ENCODE data around the gene CYP2W1. TPM values are rescaled to one million over a fixed set of nuclear protein-coding genes. Genes with fewer than 3 reads are reported as not detected.

The CYP2W1 gene
- total RNA-seq, 1 experiment from 2014 or later: not detected

DNA sequence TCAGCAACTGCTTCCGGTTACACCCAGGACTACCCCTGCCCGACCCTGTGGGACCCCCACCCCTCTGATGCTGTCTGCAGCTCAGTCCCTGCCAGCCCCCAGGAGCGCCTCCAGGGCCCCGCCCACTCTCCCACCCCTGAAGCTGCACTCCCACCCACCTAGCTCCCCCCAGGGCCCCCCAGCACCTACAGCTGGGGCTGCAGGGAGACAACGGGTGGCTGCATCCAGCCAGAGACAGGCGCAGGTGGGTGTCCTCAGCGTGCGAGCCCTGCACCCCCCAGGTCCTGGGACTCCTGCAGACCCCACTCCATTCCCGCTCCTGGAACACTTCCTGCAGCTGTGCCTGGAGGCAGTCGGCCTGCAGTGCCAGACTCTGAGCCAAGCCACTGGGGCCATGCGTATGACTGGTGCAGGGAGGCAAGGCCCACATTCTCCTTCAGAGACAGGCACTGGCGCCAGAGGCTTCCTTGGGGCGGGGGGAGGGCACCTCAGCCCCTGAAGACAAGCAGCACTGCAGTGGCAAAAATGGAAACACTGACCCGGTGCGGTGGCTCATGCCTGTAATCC, 6.1 kb downstream of the CYP2W1 start:
- no peaks in the 10 kb centered on the region for H3K27me3 ChIP-seq (ENCODE audit: low read length)
- no peak overlapping the region for H3K9ac ChIP-seq (ENCODE audit: low read length)
- H3K36me3 ChIP-seq (ENCODE audit: low read depth, low read length): no peaks in the 10 kb centered on the region
- no peak overlapping the region for H3K27ac ChIP-seq (ENCODE audit: low read length)
- no peak for DNase-seq
- ATAC-seq: no peak
- TF ChIP-seq EZH2phosphoT487 (IDR thresholded peaks at IDR 0.05; ENCODE audit: borderline replicate concordance, low read length): no peak
- no peak for TF ChIP-seq CTCF (conservative IDR thresholded peaks at IDR 0.05; ENCODE audit: low read depth, low read length)
- TF ChIP-seq EZH2 (IDR thresholded peaks at IDR 0.05; ENCODE audit: low read length, unreplicated experiment): no peak
- H3K4me1 ChIP-seq (ENCODE audit: insufficient read depth, low read length): no peaks in the 10 kb centered on the region
- H3K9me2 ChIP-seq (replicated peaks; ENCODE audit: low read length): no peaks in the 10 kb centered on the region
- H3F3A ChIP-seq (ENCODE audit: low read length, unreplicated experiment): no peaks in the 10 kb centered on the region
- H3K9me3 ChIP-seq (ENCODE audit: low read length): no peaks in the 10 kb centered on the region
- no peak overlapping the region for H2AFZ ChIP-seq (ENCODE audit: low read length)
- ChIA-PET POLR2A (ENCODE audit: unreplicated experiment) (no interaction called here), CTCF (no interaction called here)
- H4K20me1 ChIP-seq (ENCODE audit: low read length): no peaks in the 10 kb centered on the region
- H3K4me3 ChIP-seq (ENCODE audit: low read length): no peak overlapping the region
- no TSS peak for BruUV-seq (replicated peaks)
- intact Hi-C loops (cut with micrococcal nuclease): no loop called here
- no peaks in the 10 kb centered on the region for H3K79me2 ChIP-seq (ENCODE audit: low read length)
- H3K4me2 ChIP-seq (ENCODE audit: low read length): no peak overlapping the region

GRCh38 chr7:990352-990932, 7.5 kb downstream of the CYP2W1 start:
- intact Hi-C loops (cut with micrococcal nuclease): loop anchor here (5.0 kb wide), 1 partner anchor 52 kb away; the partner anchor contains the start of gene GPR146
- Histone ChIP-seq H3K4me3 (ENCODE audit: low read length) (no peak overlapping the region), H3K4me1 (ENCODE audit: insufficient read depth, low read length) (no peaks in the 10 kb centered on the region), H3K9ac (ENCODE audit: low read length) (no peak overlapping the region), H3K79me2 (ENCODE audit: low read length) (no peaks in the 10 kb centered on the region), H3K27me3 (ENCODE audit: low read length) (no peaks in the 10 kb centered on the region), H3K36me3 (ENCODE audit: low read depth, low read length) (no peaks in the 10 kb centered on the region), H2AFZ (ENCODE audit: low read length) (no peak overlapping the region), H3K9me3 (ENCODE audit: low read length) (no peaks in the 10 kb centered on the region), H3F3A (ENCODE audit: low read length, unreplicated experiment) (no peaks in the 10 kb centered on the region), H3K27ac (ENCODE audit: low read length) (no peak overlapping the region), H3K9me2 (replicated peaks; ENCODE audit: low read length) (no peaks in the 10 kb centered on the region), H3K4me2 (ENCODE audit: low read length) (no peak overlapping the region), H4K20me1 (ENCODE audit: low read length) (no peaks in the 10 kb centered on the region)
- POLR2A ChIA-PET (ENCODE audit: unreplicated experiment): no interaction called here
- CTCF ChIA-PET: no interaction called here
- no TSS peak for BruUV-seq (replicated peaks)
- ATAC-seq (no peak), DNase-seq (no peak)
- TF ChIP-seq CTCF (conservative IDR thresholded peaks at IDR 0.05; ENCODE audit: low read depth, low read length): no peak
- TF ChIP-seq EZH2 (IDR thresholded peaks at IDR 0.05; ENCODE audit: low read length, unreplicated experiment): no peak

DNA sequence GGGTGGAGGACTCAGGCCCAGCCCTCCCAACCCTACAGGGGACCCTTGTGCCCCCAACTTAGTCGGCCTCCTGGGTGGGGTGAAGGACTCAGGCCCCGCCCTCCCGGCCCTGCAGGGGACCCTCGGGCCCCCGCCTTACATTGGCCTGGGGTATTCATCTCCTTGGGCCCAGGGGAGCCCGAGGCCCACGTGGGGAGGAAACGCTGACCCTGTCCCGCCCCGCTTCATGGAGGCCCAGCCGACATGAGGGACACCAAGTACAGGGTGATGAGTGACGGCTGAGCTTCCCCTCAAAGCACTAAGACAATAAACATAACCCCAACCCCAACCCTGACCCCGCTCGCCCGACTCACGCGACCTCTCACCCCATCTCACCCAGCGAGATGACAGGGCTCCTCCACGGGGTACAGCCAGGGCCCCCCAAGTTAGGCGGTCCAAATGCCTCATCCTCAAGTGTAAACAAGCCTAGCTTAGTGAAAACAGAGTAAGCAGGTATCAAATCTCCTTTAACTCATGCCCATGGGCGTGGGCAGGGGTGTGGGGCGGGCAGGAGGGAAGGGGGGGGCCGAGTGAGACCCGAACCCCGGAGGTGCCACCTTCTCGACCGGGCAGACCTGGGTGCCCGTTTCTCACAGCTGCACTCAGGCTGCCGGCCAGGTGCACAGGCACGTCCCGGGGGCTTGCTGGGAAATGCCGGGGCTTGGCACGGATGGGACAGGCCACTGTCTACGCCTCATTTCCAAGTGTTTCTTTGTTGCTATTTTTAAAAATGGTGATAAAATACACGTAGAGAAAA, 8.2 kb downstream of the CYP2W1 start:
- H3K9ac ChIP-seq (ENCODE audit: low read length): no peak overlapping the region
- no peak for TF ChIP-seq CTCF (conservative IDR thresholded peaks at IDR 0.05; ENCODE audit: low read depth, low read length)
- no peaks in the 10 kb centered on the region for H3K36me3 ChIP-seq (ENCODE audit: low read depth, low read length)
- POLR2A ChIA-PET (ENCODE audit: unreplicated experiment): interaction anchor here (0.5 kb wide), 1 partner anchor 82 kb away, joined by 17 read pairs; no protein-coding TSS in a partner anchor
- no peak overlapping the region for H3K27ac ChIP-seq (ENCODE audit: low read length)
- no peak overlapping the region for H3K4me2 ChIP-seq (ENCODE audit: low read length)
- CTCF ChIA-PET: no interaction called here
- intact Hi-C loops (cut with micrococcal nuclease): loop anchor here (5.0 kb wide), 1 partner anchor 51 kb away; the partner anchor contains the start of gene GPR146
- H2AFZ ChIP-seq (ENCODE audit: low read length): no peak overlapping the region
- no peaks in the 10 kb centered on the region for H3K9me2 ChIP-seq (replicated peaks; ENCODE audit: low read length)
- H3F3A ChIP-seq (ENCODE audit: low read length, unreplicated experiment): no peaks in the 10 kb centered on the region
- no peaks in the 10 kb centered on the region for H3K27me3 ChIP-seq (ENCODE audit: low read length)
- DNase-seq (no peak), ATAC-seq (no peak)
- BruUV-seq (replicated peaks): no TSS peak
- H3K4me1 ChIP-seq (ENCODE audit: insufficient read depth, low read length): no peaks in the 10 kb centered on the region
- H3K4me3 ChIP-seq (ENCODE audit: low read length): no peak overlapping the region
- H3K79me2 ChIP-seq (ENCODE audit: low read length): no peaks in the 10 kb centered on the region
- no peaks in the 10 kb centered on the region for H4K20me1 ChIP-seq (ENCODE audit: low read length)
- no peaks in the 10 kb centered on the region for H3K9me3 ChIP-seq (ENCODE audit: low read length)

All from PC-3 (cell line).